NCI-H774 (cell line): Measurements from ENCODE around the gene PLA2G4A.

ENCODE experiments used
- DNase-seq: peaks from one replicate; lab custom pipeline; 2025; lab: John Stamatoyannopoulos, UW

The PLA2G4A gene

GRCh38 chr1:186834399-186834958 is 5.7 kb downstream of the PLA2G4A start:
- no peak for DNase-seq

DNA sequence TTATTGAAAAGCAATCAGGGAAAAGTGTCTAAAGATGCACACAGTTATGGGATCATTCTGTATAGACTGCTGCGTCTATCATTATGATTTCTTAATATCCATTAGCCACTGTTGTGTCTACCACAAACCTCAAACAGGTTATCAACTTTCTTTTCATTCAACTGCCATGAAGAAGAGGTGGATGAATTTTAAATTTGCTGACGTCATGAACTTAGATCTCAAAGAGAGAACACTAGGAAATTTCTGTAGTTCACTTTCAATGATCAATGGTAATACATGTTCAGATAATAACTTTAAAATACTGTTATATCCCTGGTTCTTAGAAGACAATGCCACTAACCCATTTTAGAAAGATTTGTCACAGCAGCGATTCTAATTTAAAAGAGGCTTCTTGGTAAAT is 6.7 kb downstream of the PLA2G4A start:
- DNase-seq, result no peak

DNA sequence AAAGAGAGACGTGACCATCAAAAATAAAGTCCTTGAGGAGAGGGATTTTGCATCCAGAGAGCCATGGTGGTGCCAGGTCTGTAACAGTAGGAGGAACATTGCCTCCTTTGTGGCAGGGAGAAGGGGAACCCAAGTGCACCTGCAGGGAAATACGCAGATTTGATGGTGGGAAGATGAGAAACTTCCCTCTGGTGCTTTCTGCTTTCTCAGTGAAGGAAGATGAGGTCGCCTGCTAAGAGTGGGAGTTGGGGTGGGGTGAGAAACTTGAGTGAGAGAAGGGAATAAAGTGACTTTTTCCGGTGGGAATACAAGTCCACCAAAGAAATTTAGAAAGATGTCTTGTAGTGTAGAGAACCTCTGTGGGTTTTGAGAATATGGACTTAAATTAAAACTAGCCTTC is 9.1 kb downstream of the PLA2G4A start:
- no peak for DNase-seq

DNA sequence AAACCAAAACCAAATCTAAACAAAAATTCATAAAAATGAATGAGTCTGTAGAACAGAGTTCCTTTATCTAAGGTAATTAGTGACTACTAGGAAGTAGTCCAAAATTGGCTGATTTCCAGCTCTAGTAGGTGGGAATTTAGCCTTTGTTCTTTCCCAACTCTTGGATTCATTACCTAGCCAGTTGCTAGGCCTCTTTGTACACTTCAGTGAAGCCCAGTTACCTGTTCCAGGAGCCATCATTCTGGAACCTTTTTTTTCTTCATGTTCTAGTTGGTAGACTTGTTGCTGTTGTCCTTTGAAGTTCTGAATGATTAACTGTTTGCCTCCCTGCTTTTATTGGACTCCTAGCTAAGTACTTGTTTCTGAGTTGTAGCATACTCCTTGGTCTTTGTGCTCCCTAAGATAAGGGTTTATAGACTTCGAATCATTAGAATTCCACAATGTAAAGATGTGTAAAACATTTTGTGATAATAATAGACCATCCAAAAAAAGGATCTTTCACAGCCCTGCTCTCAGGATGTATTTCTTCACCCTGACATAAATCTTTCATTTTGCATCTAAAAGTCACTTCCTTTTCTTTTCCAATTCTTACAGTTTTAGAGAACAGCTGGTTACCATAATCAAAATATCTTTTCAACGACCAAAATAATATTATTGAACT is 9.8 kb downstream of the PLA2G4A start:
- no peak for DNase-seq

DNA sequence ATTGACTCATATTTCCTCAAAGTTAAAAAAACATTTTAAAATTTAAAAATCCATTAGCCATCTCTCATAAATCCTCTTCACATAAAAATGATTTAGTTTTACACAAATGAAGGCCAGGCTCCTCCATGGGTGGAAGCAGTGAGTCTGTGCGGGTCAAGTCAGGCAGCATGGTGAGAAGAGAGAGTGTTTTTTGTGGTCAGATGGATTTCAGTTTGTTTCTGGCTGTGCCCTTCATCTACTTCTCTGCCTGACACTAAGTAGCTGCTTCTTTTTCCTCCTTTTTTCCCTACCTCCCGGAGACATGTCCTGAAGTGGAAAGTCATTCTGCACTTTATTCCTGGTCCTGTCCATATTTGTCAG is 10.3 kb downstream of the PLA2G4A start:
- DNase-seq, result no peak

DNA sequence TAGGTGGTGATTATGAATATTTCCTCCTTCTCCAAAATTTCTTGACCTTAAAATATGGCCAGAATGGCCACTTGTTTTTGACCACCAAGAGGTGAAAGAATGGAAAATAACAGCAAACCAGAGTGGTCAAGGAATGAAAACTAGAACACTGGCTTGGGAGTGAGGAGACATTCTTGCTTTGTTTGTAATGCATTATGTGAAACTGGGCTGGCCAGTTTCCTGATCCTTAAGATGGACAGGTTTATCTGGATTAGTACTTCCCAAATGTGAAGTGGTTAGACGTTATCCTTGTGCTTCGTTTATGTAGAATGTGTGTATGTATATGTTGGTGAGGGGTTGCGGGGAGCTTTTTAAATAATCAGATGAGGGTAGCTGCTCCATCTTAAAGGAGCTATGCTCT is 12.8 kb downstream of the PLA2G4A start:
- no peak for DNase-seq

- DNase-seq, result no peak
Observed at GRCh38 chr1:186842547-186842946, 13.8 kb downstream of the PLA2G4A start.

- DNase-seq, result no peak
Observed at GRCh38 chr1:186843226-186843625, 14.5 kb downstream of the PLA2G4A start.

- no peak for DNase-seq
Observed at GRCh38 chr1:186843931-186844330, 15.2 kb downstream of the PLA2G4A start.

DNA sequence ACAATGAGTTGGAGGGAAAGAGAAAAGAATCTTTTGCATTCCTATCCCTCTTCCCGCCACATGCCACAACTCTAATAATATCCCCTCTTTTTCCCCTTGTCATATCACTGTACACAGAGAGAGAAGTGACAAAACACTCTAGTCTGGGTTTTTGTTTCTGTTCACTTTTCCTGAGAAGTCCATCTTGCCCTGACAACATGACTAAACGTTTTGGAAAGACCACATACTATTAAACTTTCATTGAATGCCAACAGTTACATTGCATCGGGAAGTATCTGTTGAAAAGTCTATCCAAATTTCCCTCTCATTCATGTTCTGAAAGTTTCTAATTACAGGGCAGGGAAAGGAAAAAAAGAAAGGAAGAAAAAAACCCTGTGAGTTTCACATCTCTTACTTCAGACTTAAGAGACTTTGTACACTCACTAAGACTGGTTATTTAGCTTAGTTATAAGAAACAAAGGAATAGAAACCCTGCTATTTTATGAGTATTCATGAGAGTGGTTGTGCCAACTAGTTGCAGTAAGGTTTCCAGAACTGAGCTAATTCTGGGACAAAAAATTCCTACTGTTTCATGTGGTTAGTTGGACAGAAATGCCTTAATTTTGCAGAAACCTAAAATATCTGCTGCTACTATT is 16.9 kb downstream of the PLA2G4A start:
- no peak for DNase-seq

GRCh38 chr1:186848509-186849130 is 19.9 kb downstream of the PLA2G4A start:
- DNase-seq, result no peak

DNA sequence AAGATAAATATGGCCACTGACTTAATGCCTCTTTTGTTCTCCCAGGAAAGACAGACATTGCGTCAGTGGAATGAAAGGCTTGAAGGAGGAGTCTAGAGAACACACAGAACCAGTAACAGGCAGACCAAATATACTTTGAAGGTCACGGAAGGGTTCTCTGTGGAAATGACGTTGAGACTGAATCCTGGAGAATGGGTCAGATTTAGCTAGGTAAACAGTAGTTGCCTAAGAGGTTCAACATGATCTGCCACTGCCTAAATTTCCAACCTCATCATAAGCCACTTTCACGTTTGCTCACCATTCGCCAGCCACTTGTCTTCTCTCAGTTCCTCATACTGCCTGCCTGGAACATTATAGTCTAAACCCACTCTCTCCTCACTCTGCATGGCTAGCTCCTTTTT is 20.5 kb downstream of the PLA2G4A start:
- no peak for DNase-seq

GRCh38 chr1:186849826-186850225 is 21.1 kb downstream of the PLA2G4A start:
- no peak for DNase-seq

DNA sequence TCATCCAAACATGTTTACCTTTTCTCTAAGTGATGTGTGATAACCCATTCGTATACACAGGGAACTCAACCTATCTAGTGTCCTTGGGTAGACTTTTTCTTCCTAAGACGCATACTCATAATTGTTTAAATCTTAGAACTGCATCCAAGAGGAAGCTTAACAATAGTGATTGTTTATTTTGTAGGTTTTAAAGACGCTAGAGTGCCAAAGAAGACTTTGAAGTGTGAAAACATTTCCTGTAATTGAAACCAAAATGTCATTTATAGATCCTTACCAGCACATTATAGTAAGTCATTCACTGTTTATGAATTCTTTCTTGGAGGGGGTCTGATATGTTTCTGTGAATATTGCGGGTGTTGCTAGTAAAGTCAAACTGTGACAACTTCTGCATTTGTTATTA is 25.4 kb downstream of the PLA2G4A start:
- DNase-seq, result no peak

GRCh38 chr1:186858923-186859322 is 30.2 kb downstream of the PLA2G4A start:
- DNase-seq, result no peak

GRCh38 chr1:186859995-186860394 is 31.2 kb downstream of the PLA2G4A start:
- no peak for DNase-seq

- no peak for DNase-seq
Observed at GRCh38 chr1:186864296-186864695, 35.5 kb downstream of the PLA2G4A start.

DNA sequence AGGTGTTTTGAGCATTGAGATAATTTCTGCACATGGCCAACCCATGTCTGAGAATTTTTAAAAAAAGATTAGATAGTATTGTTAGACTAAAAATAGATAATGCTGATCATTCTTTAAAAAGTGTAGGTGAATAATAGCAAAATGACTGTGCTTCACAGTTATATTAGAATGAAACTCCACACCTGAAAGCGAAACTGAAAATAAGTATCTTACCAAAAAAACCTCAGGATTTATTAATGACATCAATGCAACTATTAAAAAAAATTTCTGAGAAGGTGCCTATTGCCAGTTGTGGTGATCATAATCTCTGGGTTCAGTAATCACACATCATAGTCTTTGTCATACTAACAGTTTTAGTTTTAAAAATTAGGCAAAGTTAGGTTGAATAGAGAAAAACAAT is 36.5 kb downstream of the PLA2G4A start:
- no peak for DNase-seq

DNA sequence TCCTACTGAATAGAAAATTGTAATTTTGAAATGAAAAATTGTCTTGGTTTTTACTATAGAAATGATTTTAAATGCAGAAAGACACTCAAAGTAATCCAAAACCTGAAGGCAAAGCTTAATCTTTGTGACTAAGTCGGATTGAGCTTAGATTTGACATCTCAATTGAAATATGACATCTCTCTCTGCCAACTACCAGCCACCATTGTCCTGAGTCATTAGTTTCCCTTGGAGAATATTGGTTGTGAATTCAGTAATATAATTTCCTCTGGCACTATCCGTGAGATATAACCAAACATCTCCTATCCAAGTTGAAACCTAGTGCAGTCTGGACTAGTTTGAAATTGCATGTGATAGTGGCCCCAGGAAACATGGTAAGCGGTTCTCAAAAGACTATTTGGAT is 37.1 kb downstream of the PLA2G4A start:
- DNase-seq, result no peak

- no peak for DNase-seq
Observed at GRCh38 chr1:186869526-186870228, 40.9 kb downstream of the PLA2G4A start.

DNA sequence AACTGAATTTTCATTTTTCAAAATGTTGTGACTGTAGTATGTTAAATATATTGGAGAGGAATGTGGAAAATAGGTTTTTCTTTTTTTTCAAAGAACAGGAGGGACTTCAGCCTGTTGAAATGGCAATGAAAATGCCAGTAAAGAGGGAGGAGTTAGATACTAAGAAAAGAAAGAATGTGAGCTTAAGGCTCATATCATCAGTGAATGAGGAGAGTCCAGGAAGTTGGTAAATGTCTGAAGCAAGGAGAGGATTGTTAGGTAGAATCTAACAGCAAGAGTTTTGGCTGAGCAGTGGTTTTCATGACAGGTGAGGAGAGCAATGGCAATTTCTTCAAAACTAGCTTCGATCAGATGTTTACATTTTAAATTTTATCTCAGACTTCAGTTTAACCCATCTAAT is 43.0 kb downstream of the PLA2G4A start:
- no peak for DNase-seq

DNA sequence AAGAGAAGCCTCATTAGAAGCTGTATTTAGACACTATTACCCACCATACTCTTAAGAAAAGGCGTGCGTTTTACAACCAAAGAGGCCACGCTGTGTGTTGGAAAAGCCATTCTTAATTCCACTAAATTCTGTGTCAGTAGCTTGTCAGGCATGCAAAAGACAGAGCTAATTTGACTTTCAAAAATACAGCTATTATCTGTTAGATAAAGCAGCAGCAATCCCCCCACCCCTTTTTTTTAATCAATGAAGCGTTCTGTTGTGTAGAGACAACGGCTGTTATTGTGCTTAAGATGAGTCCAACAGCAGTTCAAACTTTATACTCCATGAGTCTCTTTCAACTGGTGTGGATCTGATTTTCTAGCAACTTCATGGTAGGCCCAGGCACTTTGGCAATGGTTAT is 43.5 kb downstream of the PLA2G4A start:
- no peak for DNase-seq

DNA sequence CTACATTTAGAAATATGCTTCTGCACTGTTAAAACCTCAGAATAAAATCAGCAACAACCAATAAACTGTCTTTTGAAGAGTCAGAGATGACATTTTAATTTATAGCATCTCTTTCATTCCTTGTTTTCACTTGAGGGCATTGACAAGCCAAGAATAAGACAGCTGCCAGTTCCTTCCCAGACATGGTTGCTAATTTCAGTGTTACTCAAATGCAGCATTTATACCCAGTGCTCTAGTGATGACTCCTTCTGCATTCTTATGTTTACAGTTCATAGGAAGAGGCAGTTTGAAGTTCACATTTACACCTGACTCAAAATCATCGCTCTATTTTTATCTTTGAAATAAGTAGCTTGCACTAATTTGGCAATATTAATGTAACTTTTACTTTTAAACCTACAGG is 44.9 kb downstream of the PLA2G4A start:
- DNase-seq, result no peak
